Mesothelial cell of epicardium (in vitro differentiated cells): ENCODE results near the gene FBXO7. TPM values are rescaled to one million over a fixed set of nuclear protein-coding genes. Genes with fewer than 3 reads are reported as not detected.

ENCODE experiments used
- DNase-seq, 2 experiments: peaks; one replicate each; pipeline ENCODE4 v3.0.0; 2021; ENCODE audit warnings: low spot score in 2 of 2; ENCODE audit not compliant: unreplicated experiment in 2 of 2
- H3K27ac Mint-ChIP-seq: 2 replicates; pipeline ENCODE4 v1.8.0; 2021; ENCODE audit warnings: mixed read lengths
- H3K27me3 Mint-ChIP-seq: 2 replicates; pipeline ENCODE4 v1.8.0; 2021; ENCODE audit warnings: low read depth, mixed read lengths
- H3K36me3 Mint-ChIP-seq: 2 replicates; pipeline ENCODE4 v1.8.0; 2021; ENCODE audit warnings: mixed read lengths
- H3K4me1 Mint-ChIP-seq: 2 replicates; pipeline ENCODE4 v1.8.0; 2021; ENCODE audit warnings: mixed read lengths
- H3K4me3 Mint-ChIP-seq: 2 replicates; pipeline ENCODE4 v1.8.0; 2021; ENCODE audit warnings: mild to moderate bottlenecking, moderate library complexity, mixed read lengths
- H3K9me3 Mint-ChIP-seq: 2 replicates; pipeline ENCODE4 v1.8.0; 2021; ENCODE audit warnings: mixed read lengths
- total RNA-seq: library from RNA; stranded (reverse); gene quantifications from 3 replicates; pipeline ENCODE4 v1.2.1, GENCODE V29; 2021
- TF ChIP-seq, protein P1 (sequence below): fragments of 200-600 bp; sonication (generic); IDR thresholded peaks from one replicate; pipeline ENCODE4 v1.5.0; 2021; ENCODE audit warnings: antibody characterized with exemption; ENCODE audit not compliant: unreplicated experiment

Gene FBXO7
- total RNA-seq, 1 donor from 2014 or later, result 86.7 TPM

DNA sequence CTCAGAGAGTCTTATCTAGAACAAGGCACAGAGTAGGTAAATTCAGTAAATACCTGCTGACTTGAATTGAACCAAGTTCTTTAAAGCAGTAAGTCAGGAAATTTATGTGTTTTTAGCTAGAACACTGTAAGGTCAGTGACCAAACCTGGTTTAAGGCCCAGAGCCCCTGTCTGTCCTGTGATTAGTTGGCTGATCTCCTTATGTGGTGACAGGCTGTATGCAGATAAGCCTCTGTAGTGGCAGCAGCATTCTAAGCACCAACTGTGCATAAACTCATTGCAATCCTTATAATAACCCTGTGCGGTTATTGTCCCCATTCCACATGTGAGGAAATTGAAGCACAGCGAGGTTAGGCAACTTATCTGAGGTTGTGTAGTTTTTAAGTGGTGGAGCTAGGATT lies 40.5 kb downstream of the FBXO7 start:
- peaks cover 20% of the 10 kb centered on the region for H3K9me3 Mint-ChIP-seq
- H3K27ac Mint-ChIP-seq, result no peak overlapping the region
- DNase-seq, result no peak
- H3K27me3 Mint-ChIP-seq, result no peaks in the 10 kb centered on the region
- H3K4me1 Mint-ChIP-seq, result peaks cover 9% of the 10 kb centered on the region
- TF ChIP-seq, protein P1, sequence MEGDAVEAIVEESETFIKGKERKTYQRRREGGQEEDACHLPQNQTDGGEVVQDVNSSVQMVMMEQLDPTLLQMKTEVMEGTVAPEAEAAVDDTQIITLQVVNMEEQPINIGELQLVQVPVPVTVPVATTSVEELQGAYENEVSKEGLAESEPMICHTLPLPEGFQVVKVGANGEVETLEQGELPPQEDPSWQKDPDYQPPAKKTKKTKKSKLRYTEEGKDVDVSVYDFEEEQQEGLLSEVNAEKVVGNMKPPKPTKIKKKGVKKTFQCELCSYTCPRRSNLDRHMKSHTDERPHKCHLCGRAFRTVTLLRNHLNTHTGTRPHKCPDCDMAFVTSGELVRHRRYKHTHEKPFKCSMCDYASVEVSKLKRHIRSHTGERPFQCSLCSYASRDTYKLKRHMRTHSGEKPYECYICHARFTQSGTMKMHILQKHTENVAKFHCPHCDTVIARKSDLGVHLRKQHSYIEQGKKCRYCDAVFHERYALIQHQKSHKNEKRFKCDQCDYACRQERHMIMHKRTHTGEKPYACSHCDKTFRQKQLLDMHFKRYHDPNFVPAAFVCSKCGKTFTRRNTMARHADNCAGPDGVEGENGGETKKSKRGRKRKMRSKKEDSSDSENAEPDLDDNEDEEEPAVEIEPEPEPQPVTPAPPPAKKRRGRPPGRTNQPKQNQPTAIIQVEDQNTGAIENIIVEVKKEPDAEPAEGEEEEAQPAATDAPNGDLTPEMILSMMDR, result no peak
- H3K36me3 Mint-ChIP-seq, result peaks cover 17% of the 10 kb centered on the region
- H3K4me3 Mint-ChIP-seq, result no peak overlapping the region

GRCh38 chr22:32517488-32517887 lies 42.9 kb downstream of the FBXO7 start:
- no peak overlapping the region for H3K4me3 Mint-ChIP-seq
- peaks cover 20% of the 10 kb centered on the region for H3K9me3 Mint-ChIP-seq
- TF ChIP-seq, protein P1, result no peak
- no peak for DNase-seq
- H3K27me3 Mint-ChIP-seq, result no peaks in the 10 kb centered on the region
- H3K4me1 Mint-ChIP-seq, result no peaks in the 10 kb centered on the region
- peaks cover 17% of the 10 kb centered on the region for H3K36me3 Mint-ChIP-seq
- H3K27ac Mint-ChIP-seq, result no peak overlapping the region

DNA sequence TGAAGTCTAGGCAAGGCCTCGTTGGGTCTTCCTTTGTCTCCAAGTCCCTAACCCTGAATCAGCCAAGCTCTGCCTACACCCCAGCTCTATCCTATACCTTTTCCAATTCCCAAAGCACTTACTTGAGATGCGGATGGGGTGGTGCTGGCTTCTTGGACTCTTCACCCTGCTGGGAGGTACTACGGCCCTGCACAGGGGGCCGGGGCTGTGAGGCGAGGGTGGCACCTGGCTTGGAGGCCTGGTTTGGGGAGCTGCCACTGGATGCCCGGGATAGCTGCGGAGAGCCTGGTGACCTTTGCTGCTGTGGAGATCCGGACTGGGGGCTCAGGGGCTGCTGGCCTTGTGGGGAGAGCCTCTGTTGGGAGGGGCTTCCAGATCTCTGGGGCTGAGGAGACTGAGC lies 43.3 kb downstream of the FBXO7 start:
- no peak for DNase-seq
- no peak overlapping the region for H3K27ac Mint-ChIP-seq
- no peak overlapping the region for H3K4me3 Mint-ChIP-seq
- H3K4me1 Mint-ChIP-seq, result no peaks in the 10 kb centered on the region
- TF ChIP-seq, protein P1, result no peak
- H3K27me3 Mint-ChIP-seq, result no peaks in the 10 kb centered on the region
- H3K9me3 Mint-ChIP-seq, result peaks cover 20% of the 10 kb centered on the region
- H3K36me3 Mint-ChIP-seq, result peaks cover 17% of the 10 kb centered on the region

DNA sequence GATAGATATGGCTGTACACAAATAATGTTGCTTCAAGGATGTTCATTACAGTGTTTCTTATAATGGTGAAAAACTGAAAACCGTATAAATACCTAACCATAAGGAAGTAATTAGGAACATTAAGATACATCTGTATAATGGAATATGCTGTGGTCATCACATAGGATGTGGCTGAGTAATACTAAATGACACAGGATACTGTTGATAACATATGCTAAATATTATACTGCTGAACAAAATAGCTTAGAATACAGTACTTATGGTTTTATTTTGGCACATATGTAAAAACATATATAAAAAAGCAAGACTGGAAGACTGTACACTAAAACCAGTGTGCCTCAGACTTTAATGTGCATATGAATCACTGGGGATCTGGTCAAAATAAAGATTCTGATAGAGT lies 43.8 kb downstream of the FBXO7 start:
- H3K36me3 Mint-ChIP-seq, result peaks cover 17% of the 10 kb centered on the region
- H3K27me3 Mint-ChIP-seq, result no peaks in the 10 kb centered on the region
- TF ChIP-seq, protein P1, result no peak
- H3K4me3 Mint-ChIP-seq, result no peak overlapping the region
- DNase-seq, result no peak
- H3K4me1 Mint-ChIP-seq, result no peaks in the 10 kb centered on the region
- H3K27ac Mint-ChIP-seq, result no peak overlapping the region
- H3K9me3 Mint-ChIP-seq, result peaks cover 20% of the 10 kb centered on the region

DNA sequence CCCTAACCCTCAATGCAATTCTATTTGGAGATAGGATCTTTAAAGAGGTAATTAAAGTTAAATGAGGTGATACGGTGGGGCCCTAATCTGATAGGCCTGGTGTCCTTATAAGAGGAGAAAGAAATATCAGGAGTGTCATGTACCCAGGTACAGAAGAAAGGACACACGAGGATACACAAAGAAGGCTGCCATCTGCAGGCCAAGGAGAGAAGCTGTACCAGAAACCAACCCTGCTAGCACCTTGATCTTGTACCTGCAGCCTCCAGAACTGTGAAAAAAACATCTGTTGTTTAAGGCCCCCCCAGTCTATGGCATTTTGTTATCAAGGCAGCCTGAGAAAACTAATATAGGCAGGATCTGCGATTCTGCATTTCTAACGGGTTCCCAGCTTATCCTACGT lies 44.2 kb downstream of the FBXO7 start:
- Mint-ChIP-seq H3K4me3 (no peak overlapping the region), H3K27ac (no peak overlapping the region), H3K9me3 (peaks cover 24% of the 10 kb centered on the region), H3K36me3 (peaks cover 17% of the 10 kb centered on the region), H3K4me1 (no peaks in the 10 kb centered on the region), H3K27me3 (no peaks in the 10 kb centered on the region)
- DNase-seq, result no peak
- TF ChIP-seq, protein P1, result no peak

- DNase-seq, result no peak
- H3K27me3 Mint-ChIP-seq, result no peaks in the 10 kb centered on the region
- H3K4me1 Mint-ChIP-seq, result no peaks in the 10 kb centered on the region
- H3K9me3 Mint-ChIP-seq, result peaks cover 26% of the 10 kb centered on the region
- no peak overlapping the region for H3K27ac Mint-ChIP-seq
- TF ChIP-seq, protein P1, result no peak
- peaks cover 15% of the 10 kb centered on the region for H3K36me3 Mint-ChIP-seq
- no peak overlapping the region for H3K4me3 Mint-ChIP-seq
These were observed 46.0 kb downstream of the FBXO7 start for GRCh38 chr22:32520612-32521011.
